Measurements from ENCODE around the gene ASCC1. TPM values are rescaled to one million over a fixed set of nuclear protein-coding genes. Genes with fewer than 3 reads are reported as not detected.

Gene ASCC1
- total RNA-seq, 4 donors from 2014 or later = 13.4 to 34.0 (median 20.5) TPM

GRCh38 chr10:72122221-72122620 is 93.9 kb downstream of the ASCC1 start:
- in situ Hi-C loops (cut with MboI; ENCODE audit: low pct_ligation_motif_present in 1 of 4, low pct_unique_long_range_greater_than_20kb in 1 of 4, low sequenced_read_pairs in 3 of 4) = no loop called here
- Histone ChIP-seq H3K36me3 (peaks cover 0 to 5% (median 0%) of the 10 kb centered on the region in 4 donors), H3K4me1 (peaks cover 0 to 22% (median 0%) of the 10 kb centered on the region in 4 donors), H3K27ac (no peak overlapping the region), H3K9me3 (no peaks in the 10 kb centered on the region), H3K4me3 (no peak overlapping the region), H3K27me3 (no peaks in the 10 kb centered on the region)
- intact Hi-C loops (cut with DNase I; ENCODE audit: low total_unique reads) = loop anchor here (5.0 kb wide), 1 partner anchor 715 kb away; no protein-coding TSS in a partner anchor
- WGBS, 2 donors (ENCODE audit: low coverage in 1 of 2) = 88% methylated on average over 4 of the region's 4 CpGs; no CpG with 5 or more reads in 1 of the 2 donors
- DNase-seq = no peak
- TF ChIP-seq EP300 (IDR thresholded peaks at IDR 0.05; ENCODE audit: low read depth) (no peak), POLR2A (IDR thresholded peaks at IDR 0.05) (no peak), CTCF (IDR thresholded peaks at IDR 0.05) (no peak), POLR2AphosphoS5 (IDR thresholded peaks at IDR 0.05) (no peak)

GRCh38 chr10:72121389-72121788 is 94.7 kb downstream of the ASCC1 start:
- no peak for DNase-seq
- WGBS, 2 donors (ENCODE audit: low coverage in 1 of 2) = 95% methylated on average over 1 of the region's 1 CpG; no CpG with 5 or more reads in 1 of the 2 donors
- Histone ChIP-seq H3K27me3 (no peaks in the 10 kb centered on the region), H3K36me3 (no peaks in the 10 kb centered on the region), H3K27ac (no peak overlapping the region), H3K9me3 (peaks cover 0 to 3% of the 10 kb centered on the region in 2 donors), H3K4me3 (no peak overlapping the region), H3K4me1 (peaks cover 0 to 22% (median 0%) of the 10 kb centered on the region in 4 donors)
- in situ Hi-C loops (cut with MboI; ENCODE audit: low pct_ligation_motif_present in 1 of 4, low pct_unique_long_range_greater_than_20kb in 1 of 4, low sequenced_read_pairs in 3 of 4) (no loop called here), intact Hi-C loops (cut with DNase I; ENCODE audit: low total_unique reads) (loop anchor here (5.0 kb wide), 1 partner anchor 714 kb away; no protein-coding TSS in a partner anchor)
- TF ChIP-seq EP300 (IDR thresholded peaks at IDR 0.05; ENCODE audit: low read depth) (no peak), POLR2A (IDR thresholded peaks at IDR 0.05) (no peak)

- Histone ChIP-seq H3K9me3 (peaks cover 0 to 5% of the 10 kb centered on the region in 2 donors), H3K27ac (no peak overlapping the region), H3K4me3 (no peak overlapping the region), H3K4me1 (no peaks in the 10 kb centered on the region), H3K27me3 (no peaks in the 10 kb centered on the region), H3K36me3 (no peaks in the 10 kb centered on the region)
- no peak for DNase-seq
- in situ Hi-C loops (cut with MboI; ENCODE audit: low pct_ligation_motif_present in 1 of 4, low pct_unique_long_range_greater_than_20kb in 1 of 4, low sequenced_read_pairs in 3 of 4) = no loop called here
- 95 to 98% methylated on average over 2 of the region's 2 CpGs for WGBS, 2 donors (ENCODE audit: low coverage in 1 of 2)
- intact Hi-C loops (cut with DNase I; ENCODE audit: low total_unique reads) = no loop called here
- TF ChIP-seq POLR2A (IDR thresholded peaks at IDR 0.05) = no peak
These were observed 99.7 kb downstream of the ASCC1 start for GRCh38 chr10:72116372-72116771.

- intact Hi-C loops (cut with DNase I; ENCODE audit: low total_unique reads) (no loop called here), in situ Hi-C loops (cut with MboI; ENCODE audit: low pct_ligation_motif_present in 1 of 4, low pct_unique_long_range_greater_than_20kb in 1 of 4, low sequenced_read_pairs in 3 of 4) (no loop called here)
- no peaks in the 10 kb centered on the region for H3K27me3 ChIP-seq
- peaks cover 0 to 5% of the 10 kb centered on the region in 2 donors for H3K9me3 ChIP-seq
- H3K36me3 ChIP-seq = no peaks in the 10 kb centered on the region
- H3K27ac ChIP-seq = no peak overlapping the region
- WGBS, 2 donors (ENCODE audit: low coverage in 1 of 2) = 83 to 87% methylated on average over 1 to 2 of the region's 2 CpGs
- no peak overlapping the region for H3K4me3 ChIP-seq
- H3K4me1 ChIP-seq = peaks cover 0 to under 1% (median 0%) of the 10 kb centered on the region in 4 donors
- no peak for DNase-seq
- TF ChIP-seq EP300 (IDR thresholded peaks at IDR 0.05; ENCODE audit: low read depth) (no peak), CTCF (IDR thresholded peaks at IDR 0.05) (no peak)
These were observed 101.2 kb downstream of the ASCC1 start for GRCh38 chr10:72114706-72115450.

GRCh38 chr10:72110673-72111401 is 105.2 kb downstream of the ASCC1 start:
- intact Hi-C loops (cut with DNase I; ENCODE audit: low total_unique reads) = no loop called here

More at GRCh38 chr10:72110673-72111401, 105.2 kb downstream of the ASCC1 start:
- Histone ChIP-seq H3K27ac (no peak overlapping the region), H3K4me1 (peaks cover 0 to 9% (median 4%) of the 10 kb centered on the region in 4 donors), H3K36me3 (no peaks in the 10 kb centered on the region), H3K27me3 (no peaks in the 10 kb centered on the region), H3K9me3 (no peaks in the 10 kb centered on the region), H3K4me3 (no peak overlapping the region)
- 96% methylated on average over 5 to 11 of the region's 11 CpGs for WGBS, 2 donors (ENCODE audit: low coverage in 1 of 2)
- no peak for TF ChIP-seq POLR2A (IDR thresholded peaks at IDR 0.05)
- no peak for TF ChIP-seq POLR2AphosphoS5 (IDR thresholded peaks at IDR 0.05)
- no peak for TF ChIP-seq CTCF (IDR thresholded peaks at IDR 0.05)
- no peak for TF ChIP-seq EP300 (IDR thresholded peaks at IDR 0.05; ENCODE audit: low read depth)
- DNase-seq = no peak
- in situ Hi-C loops (cut with MboI; ENCODE audit: low pct_ligation_motif_present in 1 of 4, low pct_unique_long_range_greater_than_20kb in 1 of 4, low sequenced_read_pairs in 3 of 4) = no loop called here
